GM19463 (cell line): ENCODE results near the gene ACOXL.
A peak's percentile ranks its signal among the peaks of the same experiment; 100 is the strongest.

Experiments used
- ATAC-seq: cut with Tn5 transposase; IDR thresholded peaks from one replicate; pipeline ENCODE4 v1.9.1; 2021; ENCODE audit warnings: mild to moderate bottlenecking, moderate library complexity; ENCODE audit not compliant: unreplicated experiment

Gene ACOXL

DNA sequence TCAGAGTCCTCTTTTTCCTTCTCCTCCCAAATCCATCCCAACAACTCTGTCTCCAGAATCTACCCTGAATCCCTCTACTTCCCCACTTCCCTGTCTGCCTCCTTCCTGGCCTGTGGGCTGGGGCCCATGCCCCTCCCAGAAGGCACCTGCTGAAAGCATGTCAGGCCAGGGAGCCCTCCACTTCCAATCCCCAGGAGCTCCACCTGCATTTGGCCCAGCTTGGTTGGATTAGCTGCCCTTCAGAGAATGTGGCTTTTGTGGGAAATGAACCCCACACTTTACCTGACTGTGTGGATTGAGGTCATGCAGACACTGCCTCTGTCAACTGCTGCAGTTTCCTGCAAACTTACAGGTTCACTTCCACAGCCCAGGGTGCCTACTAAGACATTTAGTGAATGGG is 58.5 kb downstream of the ACOXL start:
- no peak for ATAC-seq

DNA sequence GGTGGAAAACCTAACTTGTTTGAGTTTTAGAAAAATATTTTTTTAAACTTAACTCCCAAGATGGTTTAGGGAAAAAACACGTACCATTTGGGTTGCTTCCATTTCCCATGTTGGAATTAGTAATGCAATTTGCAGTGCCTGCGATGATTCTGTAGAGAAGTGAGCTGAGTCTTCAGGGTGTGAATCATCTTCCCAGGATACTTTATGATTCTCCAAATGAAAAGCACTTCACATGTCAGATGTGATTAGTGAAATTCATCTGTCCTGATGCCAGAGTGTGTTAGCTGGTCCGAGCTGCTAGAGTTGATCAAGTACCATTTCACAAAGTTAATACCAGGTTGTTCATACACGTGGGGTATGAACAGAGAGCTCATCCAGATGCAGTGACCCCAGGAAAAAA is 59.1 kb downstream of the ACOXL start:
- no peak for ATAC-seq

DNA sequence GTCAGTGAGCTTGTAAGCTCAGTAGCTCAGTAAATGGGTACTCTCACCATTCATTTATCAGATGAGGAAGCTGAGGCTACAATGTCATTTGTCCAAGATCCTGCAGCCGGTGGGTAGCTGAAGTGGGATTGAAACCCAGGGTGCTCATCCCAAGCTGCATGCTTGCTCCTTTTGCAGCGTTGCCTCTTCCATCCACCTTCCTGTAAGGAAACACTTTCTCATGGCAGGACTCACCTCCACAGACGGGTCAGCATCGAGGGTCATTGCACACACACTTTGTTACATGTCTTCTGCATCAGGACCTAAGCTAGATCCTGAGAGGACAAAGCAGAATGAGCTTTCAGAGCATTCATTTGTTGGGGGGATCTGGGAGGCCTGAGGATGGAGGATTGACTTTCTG is 60.7 kb downstream of the ACOXL start:
- no peak for ATAC-seq

DNA sequence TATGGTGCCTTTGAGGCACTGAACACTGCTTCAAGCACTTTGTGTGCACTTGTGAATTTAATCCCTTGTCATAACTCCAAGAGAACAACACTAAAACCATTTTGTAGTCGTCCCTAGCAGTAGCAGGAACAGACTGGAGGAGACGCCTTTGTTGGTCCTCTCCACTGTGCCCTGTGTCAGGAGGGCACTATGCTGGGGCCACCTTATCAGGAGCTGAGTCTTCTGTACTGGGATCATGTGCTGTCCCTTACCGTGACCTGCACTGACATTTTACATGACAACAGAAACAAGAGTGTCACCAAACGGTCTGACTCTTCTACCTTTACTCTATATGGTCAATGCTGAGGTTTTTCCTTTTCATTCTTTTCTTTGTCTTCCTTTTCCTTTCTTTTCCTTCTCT is 62.0 kb downstream of the ACOXL start:
- no peak for ATAC-seq

DNA sequence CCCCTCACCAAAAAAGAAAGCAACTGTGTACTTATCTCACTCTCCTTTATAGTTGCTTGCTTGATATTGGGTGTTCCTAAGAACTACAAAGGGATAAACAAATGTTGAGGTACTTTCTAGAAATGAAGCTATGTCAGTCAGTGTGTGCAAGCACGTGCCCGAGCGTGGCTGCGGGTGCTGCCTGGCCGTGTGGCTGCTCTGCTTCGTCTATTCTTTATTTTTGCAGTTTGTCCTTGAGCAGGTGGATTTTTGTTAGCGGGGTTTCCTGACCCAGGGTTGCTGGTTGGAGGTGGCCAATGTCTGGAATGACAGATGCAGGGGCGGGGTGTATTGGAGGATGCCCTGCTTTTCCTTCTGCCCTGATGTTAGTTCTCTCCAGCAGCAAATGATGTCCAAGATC is 62.6 kb downstream of the ACOXL start:
- ATAC-seq: no peak

DNA sequence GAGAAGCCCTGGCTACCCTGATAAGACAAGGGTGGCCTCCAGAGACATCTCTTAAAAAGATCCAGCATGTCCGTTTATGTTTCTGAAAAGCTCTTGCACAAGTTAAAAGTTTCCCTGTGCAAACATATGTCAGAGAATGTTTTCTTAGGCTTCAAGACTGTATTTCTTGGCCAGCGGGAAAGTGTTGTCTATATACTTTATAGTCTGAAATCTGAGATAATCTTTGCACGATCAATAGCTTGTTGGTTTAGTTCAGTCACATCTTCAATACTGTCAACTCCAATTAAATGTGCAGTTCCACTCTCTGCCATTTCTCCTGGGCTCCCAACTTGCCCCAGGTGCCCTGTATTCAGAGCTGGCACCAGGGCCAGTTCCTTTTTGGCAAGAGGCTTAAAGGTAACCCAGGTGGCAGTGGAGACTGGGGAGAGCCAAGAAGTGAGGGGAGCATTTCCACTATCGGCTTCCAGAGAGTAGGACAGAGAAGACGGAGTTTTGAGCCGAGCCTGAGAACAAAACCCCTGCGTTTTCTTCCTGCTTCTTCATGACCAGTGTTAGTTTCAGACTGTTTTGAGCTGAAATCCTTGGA is 64.4 kb downstream of the ACOXL start:
- ATAC-seq: no peak

DNA sequence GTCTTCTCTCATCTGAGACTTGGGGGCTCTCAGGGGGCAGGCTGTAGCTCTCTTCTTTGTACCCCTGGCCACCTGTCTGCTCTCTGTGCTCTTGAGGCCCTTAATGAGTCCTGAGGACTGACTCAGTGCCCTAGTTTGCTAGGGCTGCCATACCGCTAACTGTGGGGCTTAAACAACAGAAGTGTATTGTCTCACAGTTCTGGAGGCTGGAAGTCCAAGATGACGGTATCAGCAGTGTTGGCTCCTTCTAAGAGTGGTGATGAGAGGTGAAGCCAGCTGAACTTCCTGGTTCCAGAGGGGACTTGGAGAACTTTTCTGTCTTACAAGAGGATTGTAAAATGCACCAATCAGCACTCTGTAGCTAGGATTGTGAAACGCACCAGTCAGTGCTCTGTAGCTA is 67.0 kb downstream of the ACOXL start:
- ATAC-seq: no peak

DNA sequence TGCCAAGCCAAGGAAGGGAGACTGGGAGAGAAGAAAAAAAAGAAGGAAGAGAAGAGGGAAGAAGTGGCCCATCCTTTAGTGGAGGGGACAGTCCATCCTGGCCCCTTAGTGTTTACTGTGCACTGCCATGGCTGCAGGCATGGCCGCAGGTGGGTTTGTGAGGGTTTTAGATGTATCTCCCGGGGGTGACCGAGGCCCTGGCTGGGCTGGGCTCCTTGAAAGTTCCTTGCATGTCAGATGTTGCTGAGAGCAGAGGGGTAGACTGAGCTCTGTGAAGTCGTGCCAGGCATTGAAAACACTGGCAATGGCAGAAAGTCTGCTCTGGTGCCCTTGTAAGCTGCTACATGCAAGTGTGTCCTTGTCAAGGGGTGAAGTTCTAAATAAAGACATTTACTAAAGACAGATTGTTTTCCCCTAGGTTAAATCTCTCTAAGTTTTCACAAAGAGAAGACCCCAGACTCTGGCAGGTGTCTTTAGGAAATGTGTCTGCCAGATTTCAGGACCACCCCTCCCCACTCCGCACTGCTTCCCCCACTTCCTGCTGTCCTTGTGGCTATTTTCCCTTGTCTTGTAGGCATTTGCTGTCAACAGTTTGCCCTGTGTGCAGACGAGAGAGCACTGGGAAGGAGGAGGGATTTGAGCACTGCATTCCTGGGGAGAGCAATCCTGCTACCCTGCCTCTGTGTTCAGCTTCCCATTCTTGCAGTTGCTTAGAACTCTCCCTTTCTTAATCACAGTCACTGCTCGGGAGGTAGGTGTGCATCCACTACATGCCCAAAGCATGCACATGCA is 68.4 kb downstream of the ACOXL start:
- ATAC-seq: no peak

DNA sequence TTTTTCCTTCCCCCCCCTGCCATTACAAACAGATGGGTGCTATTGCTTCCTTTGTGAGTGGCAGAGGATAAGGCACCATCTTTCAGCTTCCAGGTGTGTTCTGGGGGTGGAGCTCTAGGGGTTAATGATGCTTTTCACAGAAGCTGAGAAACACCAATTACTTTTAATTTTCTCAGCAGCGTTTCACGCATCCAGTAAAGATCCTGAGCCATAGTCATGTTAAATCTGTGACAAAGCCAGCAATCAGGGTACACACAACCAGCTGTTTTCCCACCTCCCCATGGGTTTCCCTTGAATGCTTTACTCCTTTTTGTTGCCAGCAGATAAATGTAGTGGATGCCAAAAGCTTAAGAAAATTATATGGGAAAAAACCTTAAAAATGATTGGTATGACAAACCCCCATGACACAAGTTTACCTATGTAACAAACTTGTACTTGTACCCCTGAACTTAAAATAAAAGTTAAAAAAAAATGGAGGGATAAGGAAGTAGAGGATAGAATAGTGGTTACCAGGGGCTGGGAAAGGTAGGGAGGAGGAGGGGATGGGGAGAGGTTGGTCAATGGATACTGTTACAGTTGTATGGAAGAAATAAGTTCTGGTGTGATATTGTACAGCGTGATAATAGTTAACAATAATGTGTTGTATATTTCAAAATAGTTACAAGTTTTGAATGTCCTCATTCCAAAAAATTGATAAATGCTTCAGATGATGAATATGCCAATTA is 70.0 kb downstream of the ACOXL start:
- no peak for ATAC-seq

DNA sequence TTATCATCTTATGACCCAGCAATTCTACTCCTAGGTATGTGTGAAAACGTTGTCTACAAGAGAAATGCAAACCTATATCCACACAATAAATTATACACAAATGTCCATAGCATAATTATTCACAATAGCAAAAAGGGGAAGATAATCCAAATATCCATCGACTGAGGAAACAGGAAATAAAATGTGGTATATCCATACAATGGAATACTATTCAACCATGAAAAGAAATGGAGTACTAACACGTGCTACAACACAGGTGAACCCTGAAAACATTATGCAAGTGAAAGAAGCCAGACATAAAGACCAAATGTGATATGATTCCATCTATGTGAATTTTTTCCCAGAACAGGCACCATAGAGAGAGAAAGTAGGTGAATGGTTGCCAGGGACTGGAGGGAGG is 72.1 kb downstream of the ACOXL start:
- ATAC-seq: no peak

DNA sequence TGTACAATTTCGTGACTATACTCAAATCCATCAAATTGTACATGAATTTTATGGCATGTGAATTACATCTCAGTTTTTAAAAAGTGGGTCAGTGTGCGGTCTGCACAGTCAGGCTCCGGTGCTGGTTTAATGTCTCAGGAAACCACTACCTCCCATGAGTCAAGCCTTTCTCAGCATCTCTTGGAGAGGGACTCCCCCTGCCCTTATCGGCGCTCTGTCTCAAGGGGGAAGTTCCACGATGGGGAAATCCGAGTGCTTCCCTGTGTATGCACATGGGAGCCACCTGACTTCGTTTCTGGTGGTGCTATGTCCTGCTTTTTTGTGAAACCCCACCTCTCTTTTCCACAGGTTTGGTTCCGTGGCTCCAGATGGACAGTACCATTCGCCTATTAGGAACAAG is 72.5 kb downstream of the ACOXL start:
- peak; percentile 75 for ATAC-seq

DNA sequence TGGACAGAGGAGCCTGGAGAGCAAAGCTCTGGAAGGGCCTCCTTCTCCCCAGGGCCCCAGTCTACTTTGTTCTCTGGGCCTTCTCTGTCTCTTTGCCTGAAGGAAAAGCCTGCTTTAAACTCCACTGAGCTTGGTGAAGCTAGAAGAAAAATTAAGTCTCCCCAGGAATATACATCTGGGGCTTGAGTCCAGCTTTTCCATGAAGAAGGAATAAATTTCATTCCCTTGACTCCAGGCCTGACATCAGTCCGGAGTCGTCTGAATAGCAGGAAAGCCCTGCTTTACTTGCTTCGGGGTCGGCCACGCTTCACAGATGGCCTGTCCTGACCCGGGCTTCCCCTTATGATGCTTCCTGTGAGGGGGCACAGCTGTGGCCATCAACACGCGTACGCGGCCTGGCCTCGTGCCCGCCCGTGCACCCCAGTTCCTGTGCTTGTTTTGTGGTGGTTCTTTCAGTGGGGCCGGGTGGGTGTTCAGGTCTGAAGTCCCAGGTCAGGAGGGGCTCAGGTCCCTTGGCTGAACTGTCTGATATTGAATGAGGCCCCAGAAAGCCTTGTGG is 73.6 kb downstream of the ACOXL start:
- no peak for ATAC-seq

DNA sequence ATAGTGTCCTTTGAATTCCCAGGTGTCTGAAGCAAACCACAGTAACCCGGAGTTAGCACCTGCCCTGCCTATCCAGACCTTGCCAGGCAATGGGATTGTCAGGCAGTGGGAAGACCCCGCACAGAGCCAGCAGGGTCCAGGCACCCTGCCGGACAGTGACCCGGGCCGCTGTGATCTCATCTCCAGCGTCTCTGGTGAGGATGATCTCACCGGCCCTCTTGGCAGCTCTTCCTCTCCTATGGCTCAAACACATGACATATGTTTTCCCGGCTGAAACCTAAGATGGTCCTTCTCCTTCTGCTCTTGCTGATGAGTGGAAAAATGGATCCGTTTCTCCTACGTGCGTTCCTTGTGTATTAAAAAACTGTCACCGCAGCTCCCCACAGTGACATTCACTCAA is 75.1 kb downstream of the ACOXL start:
- no peak for ATAC-seq

DNA sequence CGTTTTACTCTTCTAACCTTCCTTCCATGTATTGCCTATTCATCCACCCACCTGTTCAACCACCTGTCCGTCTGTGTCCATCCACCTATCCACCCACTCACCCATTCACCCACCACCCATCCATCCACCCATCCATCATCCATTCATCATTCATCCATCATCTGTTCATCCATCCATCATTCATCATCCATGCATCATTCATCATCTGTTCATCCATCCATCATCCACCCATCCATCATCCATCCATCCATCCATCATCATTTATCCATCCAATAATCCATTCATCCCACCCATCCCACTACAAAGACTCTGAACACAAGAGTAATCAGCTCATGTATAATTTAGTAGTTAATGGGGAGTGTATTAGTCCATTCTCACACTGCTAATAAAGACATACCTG is 78.0 kb downstream of the ACOXL start:
- no peak for ATAC-seq

DNA sequence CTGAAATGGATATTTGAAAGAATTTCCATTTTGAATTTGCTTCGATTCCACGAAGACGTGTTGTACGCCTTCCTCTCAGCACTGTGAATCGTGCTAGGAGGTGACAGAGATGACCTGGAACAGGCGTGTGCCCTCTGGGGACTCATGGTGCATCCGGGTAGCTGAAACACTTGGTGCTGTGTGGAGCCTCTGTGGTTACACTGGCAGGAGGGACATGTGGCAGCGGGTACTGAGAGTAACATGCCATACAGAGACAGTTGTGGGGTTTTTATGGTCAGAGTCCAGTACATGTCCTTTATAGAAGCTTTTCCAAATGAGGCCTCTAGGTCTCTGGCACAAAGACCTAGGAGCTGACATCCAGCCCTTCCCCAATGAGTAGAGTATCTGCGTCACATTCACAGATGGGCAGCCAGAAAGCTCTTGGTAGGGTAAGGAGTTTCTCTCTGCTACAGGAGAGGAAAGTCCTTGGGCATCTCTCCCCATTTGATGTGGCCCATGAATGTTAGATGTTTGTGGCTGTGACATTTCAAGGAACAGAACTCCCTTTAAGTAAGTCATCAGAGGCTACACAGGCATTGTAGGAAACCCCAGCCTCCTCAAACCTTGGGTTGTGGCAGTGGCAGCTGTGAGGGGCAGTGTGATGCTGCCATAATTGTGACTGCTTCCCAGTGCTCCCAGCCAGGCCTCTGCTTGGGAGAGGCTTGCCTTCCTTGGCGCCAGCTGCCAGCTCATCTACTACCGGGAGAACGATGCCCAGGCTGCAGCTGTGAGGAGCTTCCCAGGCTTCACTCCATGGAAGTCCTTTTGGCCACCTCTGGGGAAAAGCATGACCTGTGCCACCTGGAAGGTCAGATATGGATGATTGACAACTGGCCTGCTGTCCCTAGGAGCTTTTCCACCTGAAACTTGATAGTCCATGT is 80.6 kb downstream of the ACOXL start:
- ATAC-seq: no peak

DNA sequence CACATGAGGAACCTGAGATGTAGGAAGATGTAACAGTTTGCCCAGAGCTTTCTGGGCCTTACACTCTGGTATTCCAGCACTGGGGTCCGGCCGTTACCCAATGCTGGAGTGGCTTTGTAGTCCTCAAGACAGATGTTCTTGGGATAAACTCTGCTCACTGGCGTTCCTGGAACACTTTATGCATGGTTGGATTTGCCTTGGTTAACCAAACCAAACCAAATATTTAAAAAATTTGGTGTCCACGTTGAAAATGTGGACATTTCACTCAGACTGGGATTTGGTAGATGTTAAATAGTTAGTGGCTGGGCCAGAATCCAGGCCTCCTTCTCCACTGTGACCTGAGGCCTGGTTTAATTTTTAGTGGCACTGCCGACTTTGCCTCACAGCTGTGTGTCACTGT is 81.5 kb downstream of the ACOXL start:
- ATAC-seq: no peak

DNA sequence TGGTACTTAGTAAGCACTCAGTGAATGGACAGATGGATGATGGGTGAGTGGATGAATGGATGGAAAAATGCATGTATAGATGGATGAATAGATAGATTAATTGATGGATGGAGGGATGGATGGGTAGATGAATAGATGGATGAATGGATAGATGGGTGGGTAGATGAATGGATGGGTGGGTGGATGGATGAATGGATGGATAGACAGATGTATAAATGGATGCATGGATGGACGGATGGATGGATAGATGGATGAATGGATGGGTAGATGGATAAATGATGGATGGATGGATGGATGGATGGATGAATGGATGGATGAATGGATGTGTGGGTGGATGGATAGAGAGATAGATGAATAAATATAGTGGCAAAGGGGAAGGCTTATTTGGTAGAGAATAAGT is 83.6 kb downstream of the ACOXL start:
- ATAC-seq: no peak

DNA sequence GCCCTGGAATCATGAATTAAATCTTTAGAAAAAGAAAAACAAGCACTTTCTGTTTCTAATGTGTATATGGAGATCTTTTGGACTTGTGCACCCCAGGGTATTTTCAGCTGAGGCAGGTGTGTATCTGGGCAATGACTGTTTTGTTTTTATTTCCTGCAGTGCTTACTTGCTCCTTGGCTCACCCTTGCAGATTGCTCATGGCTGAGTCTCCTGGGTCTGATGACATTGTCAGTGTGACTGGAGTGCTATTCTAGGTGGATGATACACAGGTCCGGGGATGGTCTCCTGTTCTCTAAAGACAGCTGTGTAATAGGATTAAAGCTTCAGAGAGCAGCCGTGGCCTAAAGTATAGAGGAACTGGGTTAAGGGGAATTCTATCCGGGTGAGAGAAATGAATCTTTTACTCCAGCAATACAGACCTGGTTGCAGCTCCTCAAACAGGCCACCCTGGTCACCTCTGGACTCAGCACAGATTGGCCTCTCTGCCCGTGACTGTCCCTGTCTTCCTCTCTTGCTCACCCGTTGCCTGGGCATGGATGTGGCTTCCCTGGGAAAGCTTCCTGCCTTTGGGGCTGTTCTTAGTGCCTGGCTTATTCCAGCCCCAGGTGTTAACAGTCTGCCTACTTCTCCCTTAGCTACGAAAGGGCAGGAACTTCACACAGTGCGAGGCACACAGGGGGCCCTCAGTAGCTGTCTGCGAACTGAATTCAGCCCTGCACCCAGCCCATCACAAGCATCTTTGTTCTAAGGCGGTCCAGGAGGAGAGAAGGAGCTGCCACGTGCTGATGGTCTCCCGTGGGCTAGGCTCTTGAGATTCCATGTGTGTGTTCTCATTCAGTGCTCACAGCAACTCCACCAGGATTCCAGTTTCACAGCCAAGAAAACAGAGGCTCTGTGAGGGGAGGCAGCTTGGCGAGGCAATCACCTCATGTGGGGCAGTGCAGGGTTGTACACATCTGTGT is 84.3 kb downstream of the ACOXL start:
- no peak for ATAC-seq

DNA sequence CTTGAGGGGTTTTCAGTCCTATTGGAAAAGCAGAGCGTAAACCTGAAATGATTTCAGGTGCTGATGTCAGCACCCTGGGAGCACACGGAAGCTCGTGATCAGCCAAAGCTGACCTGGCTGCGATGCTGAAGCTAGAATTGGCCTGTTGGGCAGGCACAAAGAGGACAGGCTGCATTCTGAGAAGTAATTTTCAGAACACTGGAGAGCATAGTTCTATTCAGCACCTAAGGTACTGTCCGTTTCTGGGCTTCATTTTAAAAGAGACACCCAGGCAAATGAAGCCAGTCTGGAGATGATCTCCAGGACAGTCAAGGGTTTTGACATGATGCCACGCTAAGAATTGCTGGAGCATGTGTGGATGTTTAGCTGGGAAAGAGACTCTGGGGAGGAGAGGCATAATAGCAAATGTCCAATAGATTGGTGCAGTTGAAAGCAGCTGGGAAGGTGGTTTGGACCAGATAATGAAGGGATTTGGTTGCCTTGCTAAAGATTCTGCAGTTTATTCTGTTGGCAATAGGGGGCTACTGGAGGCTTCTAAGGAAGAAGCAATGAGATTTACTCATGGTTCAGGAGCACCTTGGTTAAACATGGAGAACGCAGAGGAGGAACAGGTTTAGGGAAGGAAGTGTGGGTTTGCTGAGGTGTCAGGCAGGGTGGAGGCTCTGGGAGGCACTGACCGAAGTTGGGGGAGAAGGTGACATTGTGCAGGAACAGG is 86.6 kb downstream of the ACOXL start:
- no peak for ATAC-seq
